ENCODE data around the gene HTR4.

DNA sequence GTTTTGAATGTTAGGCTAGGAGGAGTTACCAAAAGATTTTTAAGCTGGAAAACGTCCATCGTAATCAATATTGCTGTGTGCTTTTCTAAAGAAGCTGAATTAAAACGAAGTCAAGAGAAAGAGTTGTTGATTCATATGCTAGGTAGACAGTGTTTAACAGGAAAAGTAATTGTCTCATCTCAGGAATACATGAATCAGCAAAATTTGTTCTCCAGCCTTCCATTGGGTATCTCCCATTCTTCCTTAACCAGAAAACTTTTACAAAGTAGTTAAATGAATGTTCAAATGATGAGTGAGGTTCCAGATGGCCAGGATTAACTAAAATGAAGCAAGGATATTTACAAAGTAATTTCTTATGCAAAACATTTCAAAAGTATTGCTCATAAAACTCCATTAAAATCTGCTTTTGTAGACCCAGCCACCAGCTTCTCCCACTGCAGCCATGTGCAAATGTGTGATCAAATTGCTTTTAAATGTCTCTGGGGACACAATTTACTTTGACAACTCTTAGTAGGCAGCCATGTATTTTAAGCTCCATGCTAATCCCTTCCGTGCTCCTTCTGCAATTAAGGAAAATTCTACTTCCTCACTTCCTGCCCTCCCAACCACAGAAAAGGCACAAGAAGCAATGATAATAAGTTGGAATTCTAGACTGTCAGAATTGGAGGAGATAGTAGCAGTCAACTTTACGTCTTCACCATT lies 121.2 kb downstream of the HTR4 start:
- TF ChIP-seq, protein P1, sequence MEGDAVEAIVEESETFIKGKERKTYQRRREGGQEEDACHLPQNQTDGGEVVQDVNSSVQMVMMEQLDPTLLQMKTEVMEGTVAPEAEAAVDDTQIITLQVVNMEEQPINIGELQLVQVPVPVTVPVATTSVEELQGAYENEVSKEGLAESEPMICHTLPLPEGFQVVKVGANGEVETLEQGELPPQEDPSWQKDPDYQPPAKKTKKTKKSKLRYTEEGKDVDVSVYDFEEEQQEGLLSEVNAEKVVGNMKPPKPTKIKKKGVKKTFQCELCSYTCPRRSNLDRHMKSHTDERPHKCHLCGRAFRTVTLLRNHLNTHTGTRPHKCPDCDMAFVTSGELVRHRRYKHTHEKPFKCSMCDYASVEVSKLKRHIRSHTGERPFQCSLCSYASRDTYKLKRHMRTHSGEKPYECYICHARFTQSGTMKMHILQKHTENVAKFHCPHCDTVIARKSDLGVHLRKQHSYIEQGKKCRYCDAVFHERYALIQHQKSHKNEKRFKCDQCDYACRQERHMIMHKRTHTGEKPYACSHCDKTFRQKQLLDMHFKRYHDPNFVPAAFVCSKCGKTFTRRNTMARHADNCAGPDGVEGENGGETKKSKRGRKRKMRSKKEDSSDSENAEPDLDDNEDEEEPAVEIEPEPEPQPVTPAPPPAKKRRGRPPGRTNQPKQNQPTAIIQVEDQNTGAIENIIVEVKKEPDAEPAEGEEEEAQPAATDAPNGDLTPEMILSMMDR (IDR thresholded peaks at IDR 0.05 in 2 of 3, conservative IDR thresholded peaks at IDR 0.05 in 1 of 3; ENCODE audit: borderline replicate concordance in 1 of 3, insufficient read depth in 1 of 3, low read depth in 2 of 3, low read length in 2 of 3): no peak
- TF ChIP-seq ZFX (IDR thresholded peaks at IDR 0.05) (no peak), POLR2AphosphoS5 (IDR thresholded peaks at IDR 0.05; ENCODE audit: low read depth, low read length) (no peak), CEBPB (IDR thresholded peaks at IDR 0.05; ENCODE audit: low read depth) (no peak), ELF1 (IDR thresholded peaks at IDR 0.05; ENCODE audit: borderline replicate concordance, low read depth) (no peak), ZNF274 (IDR thresholded peaks at IDR 0.05; ENCODE audit: low read depth, low read length) (no peak), YY1 (IDR thresholded peaks at IDR 0.05; ENCODE audit: extremely low read depth, insufficient replicate concordance, low read depth, low read length) (no peak), FOSL1 (IDR thresholded peaks at IDR 0.05; ENCODE audit: low read depth) (no peak)
- TF ChIP-seq, protein P2, sequence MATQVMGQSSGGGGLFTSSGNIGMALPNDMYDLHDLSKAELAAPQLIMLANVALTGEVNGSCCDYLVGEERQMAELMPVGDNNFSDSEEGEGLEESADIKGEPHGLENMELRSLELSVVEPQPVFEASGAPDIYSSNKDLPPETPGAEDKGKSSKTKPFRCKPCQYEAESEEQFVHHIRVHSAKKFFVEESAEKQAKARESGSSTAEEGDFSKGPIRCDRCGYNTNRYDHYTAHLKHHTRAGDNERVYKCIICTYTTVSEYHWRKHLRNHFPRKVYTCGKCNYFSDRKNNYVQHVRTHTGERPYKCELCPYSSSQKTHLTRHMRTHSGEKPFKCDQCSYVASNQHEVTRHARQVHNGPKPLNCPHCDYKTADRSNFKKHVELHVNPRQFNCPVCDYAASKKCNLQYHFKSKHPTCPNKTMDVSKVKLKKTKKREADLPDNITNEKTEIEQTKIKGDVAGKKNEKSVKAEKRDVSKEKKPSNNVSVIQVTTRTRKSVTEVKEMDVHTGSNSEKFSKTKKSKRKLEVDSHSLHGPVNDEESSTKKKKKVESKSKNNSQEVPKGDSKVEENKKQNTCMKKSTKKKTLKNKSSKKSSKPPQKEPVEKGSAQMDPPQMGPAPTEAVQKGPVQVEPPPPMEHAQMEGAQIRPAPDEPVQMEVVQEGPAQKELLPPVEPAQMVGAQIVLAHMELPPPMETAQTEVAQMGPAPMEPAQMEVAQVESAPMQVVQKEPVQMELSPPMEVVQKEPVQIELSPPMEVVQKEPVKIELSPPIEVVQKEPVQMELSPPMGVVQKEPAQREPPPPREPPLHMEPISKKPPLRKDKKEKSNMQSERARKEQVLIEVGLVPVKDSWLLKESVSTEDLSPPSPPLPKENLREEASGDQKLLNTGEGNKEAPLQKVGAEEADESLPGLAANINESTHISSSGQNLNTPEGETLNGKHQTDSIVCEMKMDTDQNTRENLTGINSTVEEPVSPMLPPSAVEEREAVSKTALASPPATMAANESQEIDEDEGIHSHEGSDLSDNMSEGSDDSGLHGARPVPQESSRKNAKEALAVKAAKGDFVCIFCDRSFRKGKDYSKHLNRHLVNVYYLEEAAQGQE (IDR thresholded peaks at IDR 0.05; ENCODE audit: low read depth): no peak
- TF ChIP-seq, protein P3, sequence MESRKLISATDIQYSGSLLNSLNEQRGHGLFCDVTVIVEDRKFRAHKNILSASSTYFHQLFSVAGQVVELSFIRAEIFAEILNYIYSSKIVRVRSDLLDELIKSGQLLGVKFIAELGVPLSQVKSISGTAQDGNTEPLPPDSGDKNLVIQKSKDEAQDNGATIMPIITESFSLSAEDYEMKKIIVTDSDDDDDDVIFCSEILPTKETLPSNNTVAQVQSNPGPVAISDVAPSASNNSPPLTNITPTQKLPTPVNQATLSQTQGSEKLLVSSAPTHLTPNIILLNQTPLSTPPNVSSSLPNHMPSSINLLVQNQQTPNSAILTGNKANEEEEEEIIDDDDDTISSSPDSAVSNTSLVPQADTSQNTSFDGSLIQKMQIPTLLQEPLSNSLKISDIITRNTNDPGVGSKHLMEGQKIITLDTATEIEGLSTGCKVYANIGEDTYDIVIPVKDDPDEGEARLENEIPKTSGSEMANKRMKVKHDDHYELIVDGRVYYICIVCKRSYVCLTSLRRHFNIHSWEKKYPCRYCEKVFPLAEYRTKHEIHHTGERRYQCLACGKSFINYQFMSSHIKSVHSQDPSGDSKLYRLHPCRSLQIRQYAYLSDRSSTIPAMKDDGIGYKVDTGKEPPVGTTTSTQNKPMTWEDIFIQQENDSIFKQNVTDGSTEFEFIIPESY (IDR thresholded peaks at IDR 0.05; ENCODE audit: extremely low read depth, insufficient replicate concordance, low read length): no peak
